GM21529 (cell line): ENCODE measurements around the gene LCN15.
A peak's percentile ranks its signal among the peaks of the same experiment; 100 is the strongest.
"Not testable (repeated sequence)": the region's sequence is repeated elsewhere in the genome, so short reads cannot be mapped to it uniquely, and the experiment has no call there.

Source experiments
- ATAC-seq: cut with Tn5 transposase; IDR thresholded peaks from one replicate; pipeline ENCODE4 v1.9.1; 2021; ENCODE audit not compliant: unreplicated experiment

The LCN15 gene

DNA sequence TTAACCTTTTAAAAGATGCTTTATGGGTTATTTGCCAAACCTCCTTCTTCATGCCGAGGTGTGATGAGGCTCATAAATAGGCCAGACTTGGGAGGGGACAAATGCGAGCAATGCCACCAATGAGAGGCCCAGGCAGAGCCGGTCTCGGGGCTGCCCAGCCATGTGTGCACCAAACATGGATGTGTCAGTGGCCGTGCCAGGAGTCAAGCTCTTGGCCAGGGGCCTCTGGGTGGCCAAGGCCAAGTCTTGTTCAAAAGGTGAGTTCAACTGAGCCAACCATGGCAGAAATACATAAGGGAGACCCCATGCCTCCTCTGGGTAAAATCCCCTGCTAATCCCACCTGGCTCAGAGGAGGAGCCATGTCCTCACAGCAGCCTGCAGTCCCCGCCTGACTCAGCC lies 10.9 kb upstream of the LCN15 start:
- no peak for ATAC-seq

GRCh38 chr9:136774416-136775045 lies 10.2 kb upstream of the LCN15 start:
- no peak for ATAC-seq

- ATAC-seq, result no peak
Observed at GRCh38 chr9:136773386-136774044, 9.2 kb upstream of the LCN15 start.

DNA sequence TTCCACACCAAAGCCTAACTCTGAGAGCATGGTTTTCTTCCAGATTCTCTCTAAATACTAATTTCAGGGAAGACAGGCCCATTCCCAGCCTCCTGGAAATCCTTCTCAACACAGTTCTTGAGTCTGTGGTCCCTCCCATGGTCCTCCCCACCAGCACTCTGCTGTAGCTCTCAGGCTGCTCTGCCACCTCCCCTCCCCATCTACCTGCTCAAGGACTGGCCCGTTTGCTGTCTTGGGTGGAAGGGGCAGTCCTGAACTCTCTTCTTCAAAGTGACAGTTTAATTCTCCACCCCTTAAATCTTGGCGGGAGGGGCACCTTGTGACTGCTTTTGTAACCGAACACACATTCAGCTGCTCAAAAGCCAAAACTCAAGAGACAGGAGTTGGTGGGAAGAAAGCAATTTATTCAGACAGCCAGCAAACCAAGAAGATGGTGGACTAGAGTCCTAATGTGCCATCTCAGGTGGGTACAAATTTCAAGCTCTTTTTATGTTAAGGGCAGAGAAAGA lies 7.6 kb upstream of the LCN15 start:
- no peak for ATAC-seq

DNA sequence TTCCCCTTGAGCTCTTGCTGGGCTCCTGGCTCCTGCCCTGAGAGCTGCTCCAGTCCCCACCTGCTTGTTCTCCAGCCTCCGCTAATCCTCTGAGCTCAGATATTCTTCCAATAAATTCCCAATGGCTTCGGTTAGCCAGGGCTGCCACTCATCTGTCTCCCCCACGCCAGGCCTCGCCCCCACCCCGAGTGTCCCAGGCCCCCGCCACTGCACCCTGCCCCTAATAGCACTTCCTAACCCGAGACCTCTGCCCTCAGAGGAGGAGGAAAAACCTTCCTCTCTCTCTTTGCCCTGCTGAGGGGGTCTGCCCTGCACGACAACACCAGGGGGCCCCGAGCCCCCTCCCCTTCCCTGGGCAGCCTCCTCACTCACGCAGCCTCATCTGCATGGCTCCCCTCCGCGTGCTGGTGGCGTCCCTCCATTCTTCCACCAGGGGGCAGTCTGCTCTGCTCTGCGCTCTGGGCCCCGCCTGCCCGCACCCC lies 5.4 kb upstream of the LCN15 start:
- no peak for ATAC-seq

GRCh38 chr9:136766410-136767120 lies 2.2 kb upstream of the LCN15 start:
- ATAC-seq, result not testable (repeated sequence)

- ATAC-seq, result peak; percentile 60
Observed at GRCh38 chr9:136765745-136766409, 1.6 kb upstream of the LCN15 start.

DNA sequence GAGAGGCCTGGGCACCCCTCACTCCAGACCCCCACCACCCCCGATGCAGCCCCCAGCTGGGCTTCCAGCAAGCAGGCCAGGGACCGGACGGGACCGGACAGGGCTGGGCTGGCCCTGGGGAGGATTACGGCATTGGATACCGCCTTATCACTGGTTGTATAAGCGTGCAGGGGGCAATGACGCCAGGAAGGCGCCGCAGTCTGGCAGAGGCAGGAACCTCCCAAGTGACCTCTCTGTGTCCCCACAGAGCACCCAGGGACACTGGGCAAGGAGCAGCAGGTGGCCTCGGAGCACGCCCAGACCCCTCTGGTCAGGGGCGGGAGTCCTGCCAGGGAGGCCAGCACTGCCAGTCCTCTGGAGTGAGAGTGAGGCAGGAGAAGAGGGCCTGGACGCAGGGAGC lies 723 bp upstream of the LCN15 start:
- ATAC-seq, result no peak

DNA sequence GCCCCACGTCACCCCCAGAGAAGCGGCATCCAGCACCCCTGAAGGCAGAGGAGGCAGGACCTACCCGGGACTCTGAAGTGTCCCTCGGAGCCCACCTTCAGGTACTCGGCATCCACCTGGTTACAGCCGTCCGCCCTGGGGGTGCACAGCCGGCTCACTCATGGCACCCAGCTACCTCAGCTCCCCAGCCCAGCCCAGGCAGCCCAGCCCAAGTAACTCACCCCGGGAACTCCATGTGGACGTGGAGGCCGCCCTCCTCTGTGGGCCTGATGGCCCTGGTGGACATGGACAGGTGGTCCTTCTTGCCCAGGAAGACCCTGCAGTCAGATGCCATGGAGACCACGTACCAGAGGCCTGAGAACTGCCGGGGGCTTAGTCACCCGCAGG lies 676 bp downstream of the LCN15 start:
- ATAC-seq, result no peak

DNA sequence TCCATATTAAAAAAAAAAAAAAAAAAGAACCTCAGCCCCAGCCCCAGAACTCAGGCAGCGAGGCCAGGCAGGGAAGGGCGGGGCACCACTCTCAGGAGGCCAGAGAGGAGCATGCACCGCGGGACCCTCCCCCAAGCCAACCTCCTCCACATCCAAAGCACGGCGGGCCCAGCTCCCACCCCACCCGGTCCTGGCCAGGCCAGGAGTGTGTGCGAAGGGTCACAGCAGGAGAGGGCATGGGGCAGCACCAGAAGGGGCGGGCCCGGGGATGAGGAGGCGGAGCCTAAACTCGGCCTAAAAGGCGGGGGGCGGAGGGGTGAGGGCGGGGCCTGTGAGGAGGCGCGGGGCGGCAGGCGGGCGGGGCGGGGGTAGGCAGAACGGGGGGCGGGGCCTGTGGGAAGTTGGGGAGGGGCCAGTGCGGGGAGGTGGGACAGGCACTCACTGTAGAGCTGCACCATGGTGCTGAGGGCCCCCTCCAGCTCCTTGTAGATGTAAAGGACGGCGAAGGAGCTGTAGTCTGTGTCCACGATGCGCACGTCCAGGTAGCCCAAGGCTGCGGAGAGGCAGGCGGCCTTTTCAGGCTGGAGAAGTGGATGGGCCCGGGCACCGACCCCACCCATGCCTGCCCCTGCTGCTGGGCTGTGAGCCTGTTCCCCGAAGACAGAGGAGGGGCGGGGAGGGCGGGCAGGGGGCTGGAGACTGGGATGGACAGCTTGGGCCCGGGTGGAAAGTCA lies 1.2 kb downstream of the LCN15 start:
- ATAC-seq, result no peak

- ATAC-seq, result no peak
Observed at GRCh38 chr9:136762221-136762691, 2.1 kb downstream of the LCN15 start.

- no peak for ATAC-seq
Observed at GRCh38 chr9:136761545-136761981, 2.8 kb downstream of the LCN15 start.

DNA sequence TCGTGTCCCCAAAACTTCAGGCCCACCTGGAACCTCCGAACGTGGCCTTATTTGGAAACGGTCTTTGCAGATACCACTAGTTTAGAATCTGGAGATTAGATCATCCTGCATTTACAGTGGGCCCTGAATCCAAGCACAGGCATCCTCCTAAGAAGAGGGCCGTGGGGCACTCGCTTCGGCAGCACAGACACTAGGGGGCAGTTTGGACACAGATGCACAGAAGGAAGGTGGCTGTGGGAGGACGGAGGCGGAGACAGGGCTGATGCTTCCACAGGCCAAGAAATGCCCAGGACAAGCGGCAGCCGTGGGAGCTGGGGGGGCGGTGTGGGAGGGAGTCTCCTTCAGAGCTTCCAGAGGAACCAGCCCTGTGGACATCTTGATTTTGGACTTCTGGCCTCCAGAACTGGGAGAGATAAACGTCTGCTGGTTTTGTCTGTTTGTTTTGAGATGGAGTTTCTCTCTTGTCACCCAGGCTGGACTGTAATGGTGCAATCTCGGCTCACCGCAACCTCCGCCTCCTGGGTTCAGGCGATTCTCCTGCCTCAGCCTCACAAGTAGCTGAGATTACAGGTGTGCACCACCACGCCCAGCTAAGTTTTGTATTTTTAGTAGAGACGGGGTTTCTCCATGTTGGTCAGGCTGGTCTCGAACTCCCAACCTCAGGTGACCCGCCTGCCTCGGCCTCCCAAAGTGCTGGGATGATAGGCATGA lies 3.3 kb downstream of the LCN15 start:
- not testable (repeated sequence) for ATAC-seq

GRCh38 chr9:136760424-136760823 lies 3.9 kb downstream of the LCN15 start:
- ATAC-seq, result no peak

- no peak for ATAC-seq
Observed at GRCh38 chr9:136759436-136760325, 4.6 kb downstream of the LCN15 start.

GRCh38 chr9:136759001-136759400 lies 5.3 kb downstream of the LCN15 start:
- ATAC-seq, result no peak

DNA sequence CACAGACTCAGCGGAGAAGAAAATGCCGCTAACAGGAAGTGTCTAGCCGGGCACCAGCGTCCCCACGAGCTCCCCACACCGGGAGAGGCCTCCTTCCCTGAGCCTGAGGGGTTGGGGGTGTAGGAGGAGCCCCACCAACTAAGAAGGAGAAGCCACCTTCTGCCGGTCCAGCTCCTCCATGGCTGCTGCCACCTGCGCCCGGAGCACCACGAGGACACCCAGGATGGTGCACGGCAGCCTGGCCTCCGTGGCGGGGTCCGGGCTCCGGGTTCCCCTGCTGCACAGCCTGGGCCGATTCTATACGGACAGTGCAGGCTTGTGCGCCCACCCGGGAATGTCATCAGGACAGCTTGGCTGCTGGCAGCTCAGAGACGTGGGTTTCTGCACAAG lies 6.6 kb downstream of the LCN15 start:
- no peak for ATAC-seq

- ATAC-seq, result no peak
Observed at GRCh38 chr9:136757328-136757727, 7.0 kb downstream of the LCN15 start.

DNA sequence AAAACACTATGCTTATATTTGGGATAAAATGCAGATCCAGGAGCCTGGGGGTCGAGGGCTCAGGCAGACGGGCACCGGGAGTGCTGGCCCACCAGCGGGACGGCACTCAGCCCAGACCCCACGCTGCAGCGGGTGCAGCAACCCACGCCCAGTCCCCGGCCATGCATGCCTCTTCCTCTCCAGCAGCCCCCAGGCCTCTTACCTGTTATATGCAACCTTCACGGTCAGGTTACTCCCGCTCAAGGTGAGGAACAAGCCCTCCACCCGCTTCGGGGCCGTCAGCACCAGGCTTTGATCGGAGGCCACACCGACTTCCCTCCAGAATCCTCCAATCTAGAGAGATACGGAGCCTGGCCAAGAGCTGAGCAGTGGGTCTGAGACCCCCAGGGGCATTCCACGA lies 7.5 kb downstream of the LCN15 start:
- no peak for ATAC-seq
